ENCODE measurements around the gene INPP5A. TPM values are rescaled to one million over a fixed set of nuclear protein-coding genes. Genes with fewer than 3 reads are reported as not detected.

INPP5A gene
- total RNA-seq, 2 donors from 2014 or later, result 20.7 to 26.7 TPM

DNA sequence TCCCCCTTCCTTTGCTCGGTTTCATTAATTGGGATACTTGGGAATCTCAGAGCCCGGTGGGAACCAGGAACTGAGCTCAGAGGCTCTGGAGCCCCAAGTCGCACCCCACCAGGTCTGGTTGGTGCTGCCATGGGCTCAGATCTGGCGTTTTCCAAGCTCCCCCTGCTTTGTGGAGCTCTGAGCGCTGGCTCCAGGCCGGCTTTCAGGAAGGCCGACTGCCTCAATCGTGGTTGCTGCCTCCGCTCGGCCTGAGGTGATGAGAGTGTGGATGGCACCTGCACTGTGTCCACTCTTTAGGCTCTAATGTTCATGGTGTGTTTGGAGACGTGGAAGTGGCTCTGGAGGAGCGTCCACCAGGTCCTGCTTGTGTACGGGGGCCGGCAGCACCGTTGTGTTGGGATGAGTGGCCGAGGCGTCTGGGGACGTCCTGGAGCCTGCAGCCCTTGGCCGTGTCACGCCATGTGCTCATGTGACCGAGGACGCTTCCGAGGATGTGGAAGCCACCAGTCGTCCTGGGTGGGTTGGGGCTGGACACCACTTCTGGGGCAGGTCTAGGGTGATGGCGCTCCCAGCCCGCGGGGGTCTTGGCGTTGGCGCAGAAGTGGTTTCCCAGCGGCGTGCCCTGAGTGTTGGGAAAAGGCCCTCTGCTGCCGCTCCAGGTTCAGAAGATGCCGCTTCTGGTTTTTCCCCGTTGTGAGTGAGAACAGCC lies 8.2 kb downstream of the INPP5A start:
- WGBS, 2 experiments (ENCODE audit: insufficient coverage in 1 of 2, insufficient read length in 1 of 2), result 94 to 95% methylated on average over 30 to 34 of the region's 34 CpGs
- peaks cover 3% of the 10 kb centered on the region for H3K36me3 Mint-ChIP-seq (ENCODE audit: low read depth)
- TF ChIP-seq, protein P1, sequence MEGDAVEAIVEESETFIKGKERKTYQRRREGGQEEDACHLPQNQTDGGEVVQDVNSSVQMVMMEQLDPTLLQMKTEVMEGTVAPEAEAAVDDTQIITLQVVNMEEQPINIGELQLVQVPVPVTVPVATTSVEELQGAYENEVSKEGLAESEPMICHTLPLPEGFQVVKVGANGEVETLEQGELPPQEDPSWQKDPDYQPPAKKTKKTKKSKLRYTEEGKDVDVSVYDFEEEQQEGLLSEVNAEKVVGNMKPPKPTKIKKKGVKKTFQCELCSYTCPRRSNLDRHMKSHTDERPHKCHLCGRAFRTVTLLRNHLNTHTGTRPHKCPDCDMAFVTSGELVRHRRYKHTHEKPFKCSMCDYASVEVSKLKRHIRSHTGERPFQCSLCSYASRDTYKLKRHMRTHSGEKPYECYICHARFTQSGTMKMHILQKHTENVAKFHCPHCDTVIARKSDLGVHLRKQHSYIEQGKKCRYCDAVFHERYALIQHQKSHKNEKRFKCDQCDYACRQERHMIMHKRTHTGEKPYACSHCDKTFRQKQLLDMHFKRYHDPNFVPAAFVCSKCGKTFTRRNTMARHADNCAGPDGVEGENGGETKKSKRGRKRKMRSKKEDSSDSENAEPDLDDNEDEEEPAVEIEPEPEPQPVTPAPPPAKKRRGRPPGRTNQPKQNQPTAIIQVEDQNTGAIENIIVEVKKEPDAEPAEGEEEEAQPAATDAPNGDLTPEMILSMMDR (conservative IDR thresholded peaks at IDR 0.05), result no peak

DNA sequence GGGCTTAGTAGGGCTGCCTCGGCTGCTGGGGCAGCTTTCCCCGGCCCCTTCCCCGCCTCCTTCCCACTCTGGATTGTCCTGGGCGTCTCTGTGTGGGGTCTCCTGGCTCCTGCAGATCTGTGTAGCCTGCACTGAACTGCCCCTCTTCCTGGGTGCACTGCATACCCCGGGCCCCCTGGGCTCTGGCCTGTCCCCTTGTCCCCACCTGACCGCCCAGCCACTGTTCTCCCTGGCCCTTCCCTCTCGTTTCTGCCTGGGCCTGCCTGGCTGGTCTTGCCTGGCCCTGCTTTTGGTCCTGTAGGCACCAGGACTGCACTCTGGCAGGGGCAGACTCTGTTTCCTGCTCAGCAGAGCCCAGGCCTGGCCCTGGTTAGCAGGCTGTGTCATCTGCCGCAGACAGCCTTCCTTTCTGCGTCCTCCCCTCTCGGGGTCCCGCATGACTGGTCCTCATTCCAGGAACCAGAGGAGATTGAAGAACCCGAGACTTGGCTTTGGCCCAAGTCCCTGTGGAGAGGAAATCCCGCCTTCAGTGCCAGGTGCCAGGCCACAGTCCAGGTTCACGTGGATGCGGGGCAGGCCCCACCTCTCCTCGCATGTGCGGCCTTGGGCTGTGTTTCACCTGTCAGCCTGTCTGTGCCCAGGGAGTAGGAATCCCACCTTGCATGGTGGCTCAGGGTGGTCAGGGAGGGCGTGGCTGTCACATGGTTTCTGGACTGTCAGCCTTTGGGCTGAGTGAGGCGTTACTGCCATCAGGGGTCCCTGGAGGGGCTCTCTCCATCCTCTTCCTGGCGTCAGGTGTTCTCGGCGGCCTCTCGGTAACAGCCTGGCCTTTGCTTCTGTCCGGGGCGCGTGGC lies 9.2 kb downstream of the INPP5A start:
- no peak overlapping the region for H3K9ac ChIP-seq (ENCODE audit: extremely low read depth, low read length, poor library complexity, severe bottlenecking)
- no peaks in the 10 kb centered on the region for H3K9me3 ChIP-seq (ENCODE audit: control insufficient read depth, low read length)
- H3K4me3 ChIP-seq (ENCODE audit: low read length), result no peak overlapping the region
- H3K36me3 Mint-ChIP-seq (ENCODE audit: low read depth), result peaks cover 3% of the 10 kb centered on the region
- H3K9me3 Mint-ChIP-seq, result no peaks in the 10 kb centered on the region
- no peaks in the 10 kb centered on the region for H3K27me3 Mint-ChIP-seq (ENCODE audit: insufficient read depth)
- TF ChIP-seq, protein P1 (conservative IDR thresholded peaks at IDR 0.05), result no peak
- H3K27ac Mint-ChIP-seq, result no peak overlapping the region
- 93 to 98% methylated on average over 17 to 26 of the region's 26 CpGs for WGBS, 2 experiments (ENCODE audit: insufficient coverage in 1 of 2, insufficient read length in 1 of 2)
- H3K27ac ChIP-seq (ENCODE audit: low read depth, low read length), result no peak overlapping the region
- H3K4me1 ChIP-seq (ENCODE audit: control insufficient read depth, insufficient read depth, low read length), result no peaks in the 10 kb centered on the region
- H3K4me1 Mint-ChIP-seq, result peaks cover 9% of the 10 kb centered on the region
- DNase-seq, result peak; percentile 45
- H3K36me3 ChIP-seq (ENCODE audit: control insufficient read depth, insufficient read depth, low read length), result no peaks in the 10 kb centered on the region
- H3K27me3 ChIP-seq (ENCODE audit: control insufficient read depth, insufficient read depth, low read length, poor library complexity, severe bottlenecking), result no peaks in the 10 kb centered on the region
- no peak overlapping the region for H3K4me3 Mint-ChIP-seq

More for the DNA sequence above, 8.2 kb downstream of the INPP5A start:
- H3K4me3 ChIP-seq (ENCODE audit: low read length), result no peak overlapping the region
- H3K4me1 ChIP-seq (ENCODE audit: control insufficient read depth, insufficient read depth, low read length), result no peaks in the 10 kb centered on the region
- no peaks in the 10 kb centered on the region for H3K36me3 ChIP-seq (ENCODE audit: control insufficient read depth, insufficient read depth, low read length)
- Mint-ChIP-seq H3K4me3 (no peak overlapping the region), H3K9me3 (no peaks in the 10 kb centered on the region), H3K27me3 (ENCODE audit: insufficient read depth) (no peaks in the 10 kb centered on the region), H3K4me1 (peaks cover 17% of the 10 kb centered on the region), H3K27ac (peak overlapping the region; percentile 50)
- H3K9ac ChIP-seq (ENCODE audit: extremely low read depth, low read length, poor library complexity, severe bottlenecking), result no peak overlapping the region
- H3K9me3 ChIP-seq (ENCODE audit: control insufficient read depth, low read length), result no peaks in the 10 kb centered on the region
- no peaks in the 10 kb centered on the region for H3K27me3 ChIP-seq (ENCODE audit: control insufficient read depth, insufficient read depth, low read length, poor library complexity, severe bottlenecking)
- no peak overlapping the region for H3K27ac ChIP-seq (ENCODE audit: low read depth, low read length)
- peak; percentile 41 for DNase-seq

DNA sequence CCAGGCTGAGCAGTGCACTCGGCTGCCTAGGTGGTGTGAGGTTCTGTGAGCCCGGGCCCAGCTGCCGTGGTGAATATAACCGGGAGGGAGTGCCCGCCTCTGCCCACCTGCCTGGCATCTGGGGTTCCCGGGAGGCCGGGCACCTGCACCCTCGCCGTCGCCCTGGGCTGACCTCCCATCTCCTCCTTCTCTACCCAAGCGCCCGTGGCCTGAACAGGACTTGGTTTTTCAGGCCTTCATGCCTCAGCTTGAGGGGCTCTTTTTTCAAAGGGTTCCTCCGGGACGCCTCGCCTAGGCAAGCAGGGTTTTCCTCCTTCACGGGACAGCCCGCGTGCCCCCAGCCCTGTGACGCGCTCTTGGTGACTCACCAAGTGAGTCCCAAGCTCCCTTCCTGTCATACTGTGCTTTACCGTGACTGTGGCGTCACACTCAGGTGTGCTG lies 9.9 kb downstream of the INPP5A start:
- Histone ChIP-seq H3K27me3 (ENCODE audit: control insufficient read depth, insufficient read depth, low read length, poor library complexity, severe bottlenecking) (no peaks in the 10 kb centered on the region), H3K36me3 (ENCODE audit: control insufficient read depth, insufficient read depth, low read length) (no peaks in the 10 kb centered on the region), H3K9ac (ENCODE audit: extremely low read depth, low read length, poor library complexity, severe bottlenecking) (no peak overlapping the region), H3K9me3 (ENCODE audit: control insufficient read depth, low read length) (no peaks in the 10 kb centered on the region), H3K4me1 (ENCODE audit: control insufficient read depth, insufficient read depth, low read length) (no peaks in the 10 kb centered on the region), H3K4me3 (ENCODE audit: low read length) (no peak overlapping the region), H3K27ac (ENCODE audit: low read depth, low read length) (no peak overlapping the region)
- no peak overlapping the region for H3K27ac Mint-ChIP-seq
- H3K27me3 Mint-ChIP-seq (ENCODE audit: insufficient read depth), result no peaks in the 10 kb centered on the region
- peaks cover 8% of the 10 kb centered on the region for H3K4me1 Mint-ChIP-seq
- H3K9me3 Mint-ChIP-seq, result no peaks in the 10 kb centered on the region
- DNase-seq, result no peak
- TF ChIP-seq, protein P1 (conservative IDR thresholded peaks at IDR 0.05), result no peak
- 87 to 93% methylated on average over 17 to 22 of the region's 22 CpGs for WGBS, 2 experiments (ENCODE audit: insufficient coverage in 1 of 2, insufficient read length in 1 of 2)
- no peak overlapping the region for H3K4me3 Mint-ChIP-seq
- peaks cover 3% of the 10 kb centered on the region for H3K36me3 Mint-ChIP-seq (ENCODE audit: low read depth)
